DOHH2 (cell line): ENCODE results near the gene SLC22A31.

ENCODE experiments used
- H3F3A ChIP-seq: fragments of 200-600 bp; sonication (generic), shearing (Covaris generic); 2 replicates; pipeline ENCODE4 v1.6.0; 2016; ENCODE audit warnings: antibody characterized with exemption, mild to moderate bottlenecking; ENCODE audit not compliant: control insufficient read depth, insufficient read depth
- H3K27ac ChIP-seq: fragments of 200-600 bp; sonication (generic); 2 replicates; pipeline ENCODE4 v1.5.1; 2014; ENCODE audit warnings: low read depth, mild to moderate bottlenecking, low read length, moderate library complexity
- H3K27me3 ChIP-seq: fragments of 200-600 bp; sonication (generic); 2 replicates; pipeline ENCODE4 v1.6.1; 2014; ENCODE audit warnings: mild to moderate bottlenecking, low read length, mixed read lengths; ENCODE audit not compliant: control insufficient read depth
- H3K36me3 ChIP-seq: fragments of 200-600 bp; sonication (generic); 2 replicates; pipeline ENCODE4 v1.6.1; 2014; ENCODE audit warnings: mild to moderate bottlenecking, low read length, moderate library complexity, mixed read lengths; ENCODE audit not compliant: control insufficient read depth
- H3K4me1 ChIP-seq: fragments of 200-600 bp; sonication (generic); 2 replicates; pipeline ENCODE4 v1.6.1; 2014; ENCODE audit warnings: mild to moderate bottlenecking, low read length, mixed read lengths; ENCODE audit not compliant: control insufficient read depth
- H3K4me2 ChIP-seq: fragments of 200-600 bp; sonication (generic); 2 replicates; pipeline ENCODE4 v1.6.0; 2014; ENCODE audit warnings: mild to moderate bottlenecking, low read length, moderate library complexity
- H3K4me3 ChIP-seq: fragments of 200-600 bp; sonication (generic); 2 replicates; pipeline ENCODE4 v1.5.1; 2014; ENCODE audit warnings: mild to moderate bottlenecking, low read length, mixed read lengths
- H3K79me2 ChIP-seq: fragments of 200-600 bp; sonication (generic); 2 replicates; pipeline ENCODE4 v1.6.1; 2014; ENCODE audit warnings: mild to moderate bottlenecking, low read length, mixed read lengths; ENCODE audit not compliant: control insufficient read depth
- H3K9me2 ChIP-seq: fragments of 200-600 bp; sonication (generic); replicated peaks from 2 replicates; pipeline ENCODE4 v1.6.1; 2014; ENCODE audit warnings: mild to moderate bottlenecking, low read length, mixed read lengths; ENCODE audit not compliant: control insufficient read depth
- H3K9me3 ChIP-seq: fragments of 200-600 bp; sonication (generic); 2 replicates; pipeline ENCODE4 v1.6.1; 2014; ENCODE audit warnings: antibody characterized with exemption, low read length, mixed read lengths; ENCODE audit not compliant: control insufficient read depth, insufficient read depth
- H4K20me1 ChIP-seq: fragments of 200-600 bp; sonication (generic); 2 replicates; pipeline ENCODE4 v1.6.0; 2014; ENCODE audit warnings: low read depth, mild to moderate bottlenecking, antibody characterized with exemption, low read length, moderate library complexity; ENCODE audit not compliant: control insufficient read depth, insufficient read depth
- EZH2phosphoT487 ChIP-seq: fragments of 200-600 bp; sonication (generic); IDR thresholded peaks from 2 replicates; pipeline ENCODE4 v1.6.1; 2017; ENCODE audit warnings: borderline replicate concordance, mild to moderate bottlenecking, antibody characterized with exemption, low read length, moderate library complexity, mixed read lengths
- TF ChIP-seq, protein P1 (sequence below): fragments of 200-600 bp; sonication (generic); IDR thresholded peaks from one replicate; pipeline ENCODE4 v1.5.1; 2014; ENCODE audit warnings: antibody characterized with exemption, mild to moderate bottlenecking, low read depth, low read length; ENCODE audit not compliant: poor library complexity, severe bottlenecking

The SLC22A31 gene

DNA sequence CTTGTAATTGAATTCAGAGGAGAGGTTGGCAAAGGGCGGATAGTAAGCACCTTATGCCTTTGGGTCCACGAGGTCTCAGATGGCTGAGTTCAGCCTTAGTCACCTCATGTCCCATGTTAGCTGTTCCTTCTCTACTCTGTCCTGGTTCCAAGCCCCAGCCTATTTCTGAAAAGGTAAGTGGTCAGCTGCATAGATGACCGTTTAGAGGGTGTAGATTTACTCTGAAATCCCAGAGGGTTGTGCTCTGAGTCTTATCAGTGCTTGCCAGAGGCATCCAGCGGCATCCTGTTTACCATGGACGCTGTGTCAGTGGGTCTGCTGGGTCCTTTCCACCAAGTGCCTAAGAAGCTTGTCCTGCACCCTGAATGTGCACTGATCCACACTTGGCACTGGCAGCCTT, 19.0 kb upstream of the SLC22A31 start:
- peaks cover 6% of the 10 kb centered on the region for H3K79me2 ChIP-seq
- no peak overlapping the region for H3K4me3 ChIP-seq
- H3K4me2 ChIP-seq, result no peak overlapping the region
- H3K9me2 ChIP-seq, result no peaks in the 10 kb centered on the region
- H3K27ac ChIP-seq, result no peak overlapping the region
- H3K9me3 ChIP-seq, result no peaks in the 10 kb centered on the region
- H3F3A ChIP-seq, result peaks cover 11% of the 10 kb centered on the region
- H3K4me1 ChIP-seq, result peaks cover 9% of the 10 kb centered on the region
- TF ChIP-seq, protein P1, sequence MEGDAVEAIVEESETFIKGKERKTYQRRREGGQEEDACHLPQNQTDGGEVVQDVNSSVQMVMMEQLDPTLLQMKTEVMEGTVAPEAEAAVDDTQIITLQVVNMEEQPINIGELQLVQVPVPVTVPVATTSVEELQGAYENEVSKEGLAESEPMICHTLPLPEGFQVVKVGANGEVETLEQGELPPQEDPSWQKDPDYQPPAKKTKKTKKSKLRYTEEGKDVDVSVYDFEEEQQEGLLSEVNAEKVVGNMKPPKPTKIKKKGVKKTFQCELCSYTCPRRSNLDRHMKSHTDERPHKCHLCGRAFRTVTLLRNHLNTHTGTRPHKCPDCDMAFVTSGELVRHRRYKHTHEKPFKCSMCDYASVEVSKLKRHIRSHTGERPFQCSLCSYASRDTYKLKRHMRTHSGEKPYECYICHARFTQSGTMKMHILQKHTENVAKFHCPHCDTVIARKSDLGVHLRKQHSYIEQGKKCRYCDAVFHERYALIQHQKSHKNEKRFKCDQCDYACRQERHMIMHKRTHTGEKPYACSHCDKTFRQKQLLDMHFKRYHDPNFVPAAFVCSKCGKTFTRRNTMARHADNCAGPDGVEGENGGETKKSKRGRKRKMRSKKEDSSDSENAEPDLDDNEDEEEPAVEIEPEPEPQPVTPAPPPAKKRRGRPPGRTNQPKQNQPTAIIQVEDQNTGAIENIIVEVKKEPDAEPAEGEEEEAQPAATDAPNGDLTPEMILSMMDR, result no peak
- no peak for TF ChIP-seq EZH2phosphoT487
- H4K20me1 ChIP-seq, result no peaks in the 10 kb centered on the region
- H3K36me3 ChIP-seq, result peaks cover 7% of the 10 kb centered on the region; the same call in 1 of the 2 replicates
- no peaks in the 10 kb centered on the region for H3K27me3 ChIP-seq

DNA sequence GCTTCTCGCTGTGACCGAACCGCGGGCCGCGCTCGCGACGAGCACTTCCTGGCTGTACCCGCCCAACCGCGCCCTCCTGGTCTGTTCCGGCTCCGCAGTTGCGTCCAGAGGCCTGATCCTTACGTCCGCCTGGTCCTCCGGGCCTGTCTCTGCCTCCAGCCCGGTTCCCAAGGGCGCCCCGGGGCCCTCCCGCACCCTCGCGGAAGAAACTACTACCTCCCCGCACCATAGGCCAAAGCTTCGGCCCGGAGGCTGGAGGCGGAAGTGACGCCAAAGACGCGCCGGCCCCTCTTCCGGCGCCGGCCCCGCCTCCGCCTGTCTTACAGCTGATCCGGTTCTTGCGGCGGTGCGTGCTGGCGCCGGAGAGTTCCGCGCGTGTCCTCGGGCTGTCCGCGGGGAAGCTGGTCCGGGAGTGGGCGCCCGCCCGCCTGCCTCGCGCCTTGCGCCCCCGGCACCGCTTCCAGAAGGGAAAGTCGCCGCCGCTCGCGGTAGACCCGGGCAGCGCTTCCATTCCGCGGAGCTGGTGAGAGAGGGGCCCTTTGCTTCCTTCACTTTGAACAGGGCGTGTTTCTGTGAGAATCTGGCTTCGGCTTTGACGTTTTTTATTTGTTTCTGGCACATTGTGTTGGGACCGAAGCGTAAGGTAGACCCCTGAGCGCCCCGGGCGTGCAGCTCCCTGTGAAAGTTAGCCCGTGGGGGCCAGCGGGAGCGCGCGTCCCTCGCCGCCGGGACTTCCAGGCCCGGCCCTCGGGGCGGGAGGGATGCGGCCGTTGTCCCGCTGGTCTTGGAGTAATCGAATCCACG, 17.3 kb upstream of the SLC22A31 start, which contains the start of gene ZNF778:
Gene ZNF778 (plus strand): TSS at position 316 of the 804 bp plus-strand sequence. CDS start 3,425 bp downstream, outside the sequence.
- H3F3A ChIP-seq, result peaks cover 11% of the 10 kb centered on the region
- H3K9me3 ChIP-seq, result no peaks in the 10 kb centered on the region
- no peaks in the 10 kb centered on the region for H4K20me1 ChIP-seq
- peak within 1 kb of the TSS; percentile 92 for H3K4me3 ChIP-seq
- peaks cover 6% of the 10 kb centered on the region for H3K79me2 ChIP-seq
- peak within 1 kb of the TSS; percentile 95 for H3K4me2 ChIP-seq
- no peaks in the 10 kb centered on the region for H3K27me3 ChIP-seq
- TF ChIP-seq EZH2phosphoT487, result no peak
- TF ChIP-seq, protein P1, result no peak
- no peaks in the 10 kb centered on the region; the same call in 1 of the 2 replicates for H3K36me3 ChIP-seq
- no peaks in the 10 kb centered on the region for H3K9me2 ChIP-seq
- H3K27ac ChIP-seq, result peak within 1 kb of the TSS; percentile 64
- H3K4me1 ChIP-seq, result peaks cover 9% of the 10 kb centered on the region

DNA sequence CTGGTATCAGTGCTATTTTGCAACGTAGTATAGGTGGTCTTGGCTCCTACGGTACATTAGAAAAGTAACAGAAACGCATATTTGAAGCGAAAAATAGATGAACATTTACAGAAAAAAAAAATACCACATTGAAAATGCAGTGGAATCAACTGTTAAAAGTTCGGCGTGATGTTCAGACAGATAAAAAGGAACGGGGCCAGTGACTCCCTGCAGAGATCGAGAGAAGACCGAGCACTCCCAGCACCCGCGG, 16.7 kb upstream of the SLC22A31 start:
- Histone ChIP-seq H3K4me3 (peak overlapping the region; percentile 92), H3K4me2 (peak overlapping the region; percentile 95), H3K9me3 (no peaks in the 10 kb centered on the region), H3K27me3 (no peaks in the 10 kb centered on the region), H3K9me2 (no peaks in the 10 kb centered on the region), H3K4me1 (peaks cover 9% of the 10 kb centered on the region), H3K79me2 (peaks cover 6% of the 10 kb centered on the region), H4K20me1 (no peaks in the 10 kb centered on the region), H3K36me3 (no peaks in the 10 kb centered on the region; the same call in 1 of the 2 replicates), H3K27ac (peak overlapping the region; percentile 64), H3F3A (peaks cover 11% of the 10 kb centered on the region)
- TF ChIP-seq, protein P1, result no peak
- no peak for TF ChIP-seq EZH2phosphoT487
